GM21360 (cell line): ENCODE data around the gene POLN.
"Not testable (repeated sequence)": the region's sequence is repeated elsewhere in the genome, so short reads cannot be mapped to it uniquely, and the experiment has no call there.

Source experiments
- ATAC-seq: cut with Tn5 transposase; IDR thresholded peaks from one replicate; pipeline ENCODE4 v1.9.1; 2021; ENCODE audit warnings: mild to moderate bottlenecking, moderate library complexity; ENCODE audit not compliant: unreplicated experiment

The POLN gene

GRCh38 chr4:2044542-2045517 lies 197.1 kb downstream of the POLN start:
- no peak for ATAC-seq

GRCh38 chr4:2044119-2044485 lies 197.8 kb downstream of the POLN start:
- ATAC-seq, result no peak

GRCh38 chr4:2043396-2044118 lies 198.4 kb downstream of the POLN start:
- ATAC-seq, result no peak

GRCh38 chr4:2042947-2043395 lies 198.9 kb downstream of the POLN start:
- no peak for ATAC-seq

- peak; percentile 27 for ATAC-seq
These were observed 199.5 kb downstream of the POLN start for GRCh38 chr4:2042204-2042946.

GRCh38 chr4:2041239-2042130 lies 200.4 kb downstream of the POLN start:
- ATAC-seq, result peak; percentile 51

GRCh38 chr4:2040391-2041238 lies 201.3 kb downstream of the POLN start:
- no peak for ATAC-seq

- ATAC-seq, result no peak
These were observed 205.1 kb downstream of the POLN start for GRCh38 chr4:2036866-2037265.

- ATAC-seq, result no peak
These were observed 205.6 kb downstream of the POLN start for GRCh38 chr4:2036327-2036726.

- not testable (repeated sequence) for ATAC-seq
These were observed 210.8 kb downstream of the POLN start for GRCh38 chr4:2031161-2031560.

- not testable (repeated sequence) for ATAC-seq
These were observed 214.8 kb downstream of the POLN start for GRCh38 chr4:2027120-2027519.

- ATAC-seq, result no peak
These were observed 216.1 kb downstream of the POLN start for GRCh38 chr4:2025817-2026216.

GRCh38 chr4:2024683-2025082 lies 217.2 kb downstream of the POLN start:
- ATAC-seq, result no peak
